Liver (tissue), 3 donors: Measurements from ENCODE around the gene CREBBP.

Source experiments
- EGR1 ChIP-seq, 2 donors: IDR thresholded peaks; 2 replicates each; pipeline ENCODE4 v1.6.1; 2016 to 2018; ENCODE audit warnings: antibody characterized with exemption in 2 of 2, low read depth in 2 of 2
- FOXA1 ChIP-seq: IDR thresholded peaks from 2 replicates; pipeline ENCODE4 v1.6.1; 2016; ENCODE audit warnings: antibody characterized with exemption
- JUND ChIP-seq, 2 donors: IDR thresholded peaks; 2 replicates each; pipeline ENCODE4 v1.6.1; 2016; ENCODE audit warnings: antibody characterized with exemption in 2 of 2
- RAD21 ChIP-seq, 2 donors: IDR thresholded peaks; 2 replicates each; pipeline ENCODE4 v1.6.1; 2016; ENCODE audit warnings: antibody characterized with exemption in 2 of 2, mild to moderate bottlenecking in 2 of 2
- SP1 ChIP-seq: IDR thresholded peaks from 2 replicates; pipeline ENCODE4 v1.6.1; 2018; ENCODE audit warnings: antibody characterized with exemption, mild to moderate bottlenecking
- YY1 ChIP-seq: IDR thresholded peaks from 2 replicates; pipeline ENCODE4 v1.6.1; 2016; ENCODE audit warnings: antibody characterized with exemption, mild to moderate bottlenecking
- TF ChIP-seq, protein P1 (sequence below): fragments of 150-350 bp; IDR thresholded peaks from 2 replicates; pipeline ENCODE4 v1.5.1; 2017; ENCODE audit warnings: improper control_type of control experiment, low read depth, low read length; ENCODE audit not compliant: missing input control
- TF ChIP-seq, protein P2 (sequence below): IDR thresholded peaks from 2 replicates; pipeline ENCODE4 v1.6.1; 2016; ENCODE audit warnings: antibody characterized with exemption, mild to moderate bottlenecking
- TF ChIP-seq, protein P3 (sequence below): IDR thresholded peaks from 2 replicates; pipeline ENCODE4 v1.6.1; 2016; ENCODE audit warnings: antibody characterized with exemption
- TF ChIP-seq, protein P4 (sequence below): IDR thresholded peaks from 2 replicates; pipeline ENCODE4 v1.6.1; 2016; ENCODE audit warnings: antibody characterized with exemption
- TF ChIP-seq, protein P5 (sequence below): IDR thresholded peaks from 2 replicates; pipeline ENCODE4 v1.6.1; 2016; ENCODE audit warnings: antibody characterized with exemption
- donor health status: healthy.
- donor health status: healthy.

DNA sequence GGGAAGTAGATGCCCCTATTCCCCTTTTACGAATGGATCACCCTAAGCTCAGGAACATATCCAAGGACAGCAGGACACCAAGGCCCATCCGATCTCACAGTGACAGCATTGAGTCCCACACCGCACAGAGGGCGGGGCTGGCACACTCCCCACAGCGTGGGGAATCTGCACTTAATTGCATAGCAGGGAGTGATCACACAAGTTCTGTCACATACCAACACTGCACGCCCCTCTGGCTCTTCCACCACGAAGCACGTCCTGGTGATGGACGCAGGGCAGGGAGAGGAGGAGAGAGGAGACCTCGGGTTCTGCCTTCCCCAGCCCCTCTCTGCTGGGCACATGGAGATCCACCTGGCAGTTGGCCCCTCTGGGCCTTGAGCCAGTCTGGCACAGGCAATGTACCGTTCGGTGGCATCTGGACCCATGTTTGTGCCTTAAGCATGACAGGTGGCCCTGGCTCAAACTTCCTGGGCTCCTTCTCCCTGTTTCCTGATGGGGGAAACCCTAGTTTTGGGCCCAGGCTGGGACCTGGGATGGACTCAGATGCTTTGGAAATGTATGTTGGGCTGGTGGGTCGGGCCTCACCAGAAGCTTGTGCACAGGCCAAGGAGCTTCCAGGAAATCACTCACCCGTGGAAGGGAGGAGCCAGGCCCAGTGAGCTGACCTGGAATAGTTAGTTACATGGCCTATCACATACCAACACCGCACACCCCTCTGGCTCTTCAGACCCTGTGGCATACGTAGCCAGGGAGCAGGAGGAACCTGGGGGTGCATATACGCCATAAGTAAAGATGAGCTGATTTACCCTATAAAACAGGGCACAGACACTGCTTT is 35.1 kb upstream of the CREBBP start:
- TF ChIP-seq JUND (IDR thresholded peaks at IDR 0.05) = no peak
- TF ChIP-seq, protein P1, sequence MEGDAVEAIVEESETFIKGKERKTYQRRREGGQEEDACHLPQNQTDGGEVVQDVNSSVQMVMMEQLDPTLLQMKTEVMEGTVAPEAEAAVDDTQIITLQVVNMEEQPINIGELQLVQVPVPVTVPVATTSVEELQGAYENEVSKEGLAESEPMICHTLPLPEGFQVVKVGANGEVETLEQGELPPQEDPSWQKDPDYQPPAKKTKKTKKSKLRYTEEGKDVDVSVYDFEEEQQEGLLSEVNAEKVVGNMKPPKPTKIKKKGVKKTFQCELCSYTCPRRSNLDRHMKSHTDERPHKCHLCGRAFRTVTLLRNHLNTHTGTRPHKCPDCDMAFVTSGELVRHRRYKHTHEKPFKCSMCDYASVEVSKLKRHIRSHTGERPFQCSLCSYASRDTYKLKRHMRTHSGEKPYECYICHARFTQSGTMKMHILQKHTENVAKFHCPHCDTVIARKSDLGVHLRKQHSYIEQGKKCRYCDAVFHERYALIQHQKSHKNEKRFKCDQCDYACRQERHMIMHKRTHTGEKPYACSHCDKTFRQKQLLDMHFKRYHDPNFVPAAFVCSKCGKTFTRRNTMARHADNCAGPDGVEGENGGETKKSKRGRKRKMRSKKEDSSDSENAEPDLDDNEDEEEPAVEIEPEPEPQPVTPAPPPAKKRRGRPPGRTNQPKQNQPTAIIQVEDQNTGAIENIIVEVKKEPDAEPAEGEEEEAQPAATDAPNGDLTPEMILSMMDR = no peak
- TF ChIP-seq, protein P2, sequence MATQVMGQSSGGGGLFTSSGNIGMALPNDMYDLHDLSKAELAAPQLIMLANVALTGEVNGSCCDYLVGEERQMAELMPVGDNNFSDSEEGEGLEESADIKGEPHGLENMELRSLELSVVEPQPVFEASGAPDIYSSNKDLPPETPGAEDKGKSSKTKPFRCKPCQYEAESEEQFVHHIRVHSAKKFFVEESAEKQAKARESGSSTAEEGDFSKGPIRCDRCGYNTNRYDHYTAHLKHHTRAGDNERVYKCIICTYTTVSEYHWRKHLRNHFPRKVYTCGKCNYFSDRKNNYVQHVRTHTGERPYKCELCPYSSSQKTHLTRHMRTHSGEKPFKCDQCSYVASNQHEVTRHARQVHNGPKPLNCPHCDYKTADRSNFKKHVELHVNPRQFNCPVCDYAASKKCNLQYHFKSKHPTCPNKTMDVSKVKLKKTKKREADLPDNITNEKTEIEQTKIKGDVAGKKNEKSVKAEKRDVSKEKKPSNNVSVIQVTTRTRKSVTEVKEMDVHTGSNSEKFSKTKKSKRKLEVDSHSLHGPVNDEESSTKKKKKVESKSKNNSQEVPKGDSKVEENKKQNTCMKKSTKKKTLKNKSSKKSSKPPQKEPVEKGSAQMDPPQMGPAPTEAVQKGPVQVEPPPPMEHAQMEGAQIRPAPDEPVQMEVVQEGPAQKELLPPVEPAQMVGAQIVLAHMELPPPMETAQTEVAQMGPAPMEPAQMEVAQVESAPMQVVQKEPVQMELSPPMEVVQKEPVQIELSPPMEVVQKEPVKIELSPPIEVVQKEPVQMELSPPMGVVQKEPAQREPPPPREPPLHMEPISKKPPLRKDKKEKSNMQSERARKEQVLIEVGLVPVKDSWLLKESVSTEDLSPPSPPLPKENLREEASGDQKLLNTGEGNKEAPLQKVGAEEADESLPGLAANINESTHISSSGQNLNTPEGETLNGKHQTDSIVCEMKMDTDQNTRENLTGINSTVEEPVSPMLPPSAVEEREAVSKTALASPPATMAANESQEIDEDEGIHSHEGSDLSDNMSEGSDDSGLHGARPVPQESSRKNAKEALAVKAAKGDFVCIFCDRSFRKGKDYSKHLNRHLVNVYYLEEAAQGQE = no peak
- no peak for TF ChIP-seq FOXA1
- TF ChIP-seq YY1 = no peak
- no peak for TF ChIP-seq SP1
- TF ChIP-seq, protein P3, sequence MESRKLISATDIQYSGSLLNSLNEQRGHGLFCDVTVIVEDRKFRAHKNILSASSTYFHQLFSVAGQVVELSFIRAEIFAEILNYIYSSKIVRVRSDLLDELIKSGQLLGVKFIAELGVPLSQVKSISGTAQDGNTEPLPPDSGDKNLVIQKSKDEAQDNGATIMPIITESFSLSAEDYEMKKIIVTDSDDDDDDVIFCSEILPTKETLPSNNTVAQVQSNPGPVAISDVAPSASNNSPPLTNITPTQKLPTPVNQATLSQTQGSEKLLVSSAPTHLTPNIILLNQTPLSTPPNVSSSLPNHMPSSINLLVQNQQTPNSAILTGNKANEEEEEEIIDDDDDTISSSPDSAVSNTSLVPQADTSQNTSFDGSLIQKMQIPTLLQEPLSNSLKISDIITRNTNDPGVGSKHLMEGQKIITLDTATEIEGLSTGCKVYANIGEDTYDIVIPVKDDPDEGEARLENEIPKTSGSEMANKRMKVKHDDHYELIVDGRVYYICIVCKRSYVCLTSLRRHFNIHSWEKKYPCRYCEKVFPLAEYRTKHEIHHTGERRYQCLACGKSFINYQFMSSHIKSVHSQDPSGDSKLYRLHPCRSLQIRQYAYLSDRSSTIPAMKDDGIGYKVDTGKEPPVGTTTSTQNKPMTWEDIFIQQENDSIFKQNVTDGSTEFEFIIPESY = no peak
- no peak for TF ChIP-seq EGR1 (IDR thresholded peaks at IDR 0.05; ENCODE audit: low read depth in 2 of 2)
- TF ChIP-seq, protein P4, sequence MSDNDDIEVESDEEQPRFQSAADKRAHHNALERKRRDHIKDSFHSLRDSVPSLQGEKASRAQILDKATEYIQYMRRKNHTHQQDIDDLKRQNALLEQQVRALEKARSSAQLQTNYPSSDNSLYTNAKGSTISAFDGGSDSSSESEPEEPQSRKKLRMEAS = no peak
- TF ChIP-seq, protein P5, sequence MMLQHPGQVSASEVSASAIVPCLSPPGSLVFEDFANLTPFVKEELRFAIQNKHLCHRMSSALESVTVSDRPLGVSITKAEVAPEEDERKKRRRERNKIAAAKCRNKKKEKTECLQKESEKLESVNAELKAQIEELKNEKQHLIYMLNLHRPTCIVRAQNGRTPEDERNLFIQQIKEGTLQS = no peak
- TF ChIP-seq RAD21 (IDR thresholded peaks at IDR 0.05) = no peak
